Bone marrow (tissue), 2 donors: ENCODE measurements around the gene FGD6.
"Not testable (repeated sequence)": the region's sequence is repeated elsewhere in the genome, so short reads cannot be mapped to it uniquely, and the experiment has no call there.

ENCODE experiments used
- DNase-seq, 2 donors: peaks; one replicate each; lab custom pipeline; 2025; lab: John Stamatoyannopoulos, UW

The FGD6 gene

GRCh38 chr12:95178136-95178535 lies 39.1 kb downstream of the FGD6 start:
- DNase-seq: no peak

- no peak for DNase-seq
Measured at GRCh38 chr12:95177201-95177768, 40.0 kb downstream of the FGD6 start.

DNA sequence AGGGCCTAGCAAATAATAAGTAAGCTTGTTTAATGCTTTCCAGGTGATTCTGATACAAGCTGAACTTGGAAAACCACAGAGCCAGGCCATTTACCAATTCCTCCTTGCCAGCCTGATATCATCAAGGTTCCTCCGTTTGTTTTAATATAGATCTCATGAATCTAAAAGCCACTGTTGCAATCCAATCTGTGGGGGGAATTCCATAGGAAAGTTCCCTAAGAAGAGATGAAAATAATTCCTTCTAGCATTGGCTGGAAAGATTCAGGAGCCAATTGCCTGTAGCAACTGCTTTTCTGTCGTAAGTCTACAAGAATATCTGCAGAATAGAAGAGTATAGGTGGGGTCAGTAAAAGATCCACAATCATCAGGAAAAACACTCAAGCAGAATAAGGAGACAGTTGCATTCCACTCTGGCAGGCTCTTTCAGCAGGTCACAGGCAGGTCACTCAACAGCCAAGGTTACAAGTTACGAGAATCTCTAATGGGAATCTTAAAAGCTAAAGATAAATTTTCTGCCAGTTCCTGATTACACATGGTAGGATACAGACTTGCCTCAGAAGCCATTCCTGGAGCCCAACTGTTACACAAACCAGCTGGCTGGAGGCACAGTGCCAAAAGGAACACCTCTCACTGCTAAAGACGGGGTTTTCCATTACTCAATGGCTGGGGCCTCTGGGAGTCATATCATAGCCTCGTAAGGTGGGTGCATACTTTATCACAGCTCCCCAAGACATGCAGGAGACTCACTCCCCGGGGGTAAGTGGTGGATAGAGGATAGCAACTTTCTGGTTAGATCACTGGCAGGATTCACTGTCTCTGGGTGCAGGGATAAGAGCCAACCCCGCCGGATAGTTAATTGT lies 43.6 kb downstream of the FGD6 start:
- DNase-seq: no peak

- no peak for DNase-seq
Measured at GRCh38 chr12:95169368-95169767, 47.9 kb downstream of the FGD6 start.

GRCh38 chr12:95168746-95169145 lies 48.5 kb downstream of the FGD6 start:
- DNase-seq: no peak

DNA sequence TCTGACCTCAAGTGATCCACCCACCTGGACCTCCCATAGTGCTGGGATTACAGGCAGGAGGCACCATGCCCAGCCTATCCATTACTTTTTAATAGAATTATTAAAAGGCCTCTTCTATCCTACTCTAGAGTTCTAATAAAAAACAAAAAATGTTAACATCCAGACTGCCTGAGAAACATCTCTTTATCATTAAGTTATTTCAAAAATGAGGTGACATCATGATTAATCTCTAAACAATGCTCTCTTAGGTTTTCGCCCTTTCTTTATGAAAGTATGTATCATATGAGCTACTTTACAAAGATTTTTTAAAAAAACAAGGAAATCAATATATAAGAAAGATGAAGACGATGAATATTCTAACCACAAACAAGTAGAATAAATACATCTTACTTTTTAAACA lies 52.6 kb downstream of the FGD6 start:
- no peak for DNase-seq

DNA sequence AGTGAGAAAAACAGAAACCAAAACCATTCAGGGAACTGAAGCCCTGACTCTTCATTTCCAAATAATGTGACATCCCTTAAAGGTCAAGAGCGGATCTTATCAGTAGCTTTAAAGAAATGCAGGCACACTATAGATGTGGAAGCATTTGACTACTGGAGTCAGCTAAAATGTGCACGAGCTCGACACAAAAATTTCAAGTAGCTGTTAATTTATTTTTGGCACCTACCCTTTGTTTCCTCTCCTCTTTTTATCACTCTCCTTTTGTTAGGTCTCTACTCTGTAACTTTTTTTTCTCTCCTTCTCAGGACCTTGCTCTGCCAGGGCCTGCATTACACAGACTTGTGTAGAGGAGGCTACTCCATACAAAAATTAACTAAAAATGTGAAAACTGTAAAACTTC lies 58.3 kb downstream of the FGD6 start:
- no peak for DNase-seq

DNA sequence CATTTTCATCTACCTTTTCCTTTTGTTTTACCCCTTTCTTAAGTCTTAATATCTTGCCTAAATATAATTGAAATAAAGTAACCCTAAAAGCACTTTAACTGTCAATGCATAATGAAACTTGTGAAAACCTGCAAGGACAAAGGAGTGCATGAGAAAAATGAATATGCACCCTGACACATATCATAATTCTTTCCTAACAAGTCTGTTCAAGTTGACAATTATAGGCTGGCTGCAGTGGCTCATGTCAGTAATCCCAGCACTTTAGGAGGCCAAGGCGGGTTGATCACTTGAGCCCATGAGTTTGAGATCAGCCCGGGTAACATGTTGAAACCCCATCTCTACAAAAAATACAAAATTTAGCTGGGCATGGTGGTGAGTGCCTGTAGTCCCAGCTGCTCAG lies 65.4 kb downstream of the FGD6 start:
- DNase-seq: no peak

DNA sequence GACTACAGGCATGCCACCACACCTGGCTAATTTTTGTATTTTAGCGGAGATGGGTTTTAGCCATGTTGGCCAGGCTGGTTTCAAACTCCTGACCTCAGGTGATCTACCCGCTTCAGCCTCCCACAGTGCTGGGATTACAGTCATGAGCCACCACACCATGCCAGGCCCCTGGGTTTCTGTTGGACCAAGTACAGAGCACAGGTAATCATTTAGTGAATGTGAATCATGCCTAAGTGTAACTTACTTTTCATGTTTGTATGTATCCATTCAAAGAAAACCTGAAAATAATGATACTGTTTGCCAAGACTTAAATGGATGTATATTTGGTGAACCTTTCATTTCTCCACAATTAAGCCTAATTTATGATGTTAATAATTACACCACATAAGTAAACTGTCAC lies 65.9 kb downstream of the FGD6 start:
- no peak for DNase-seq

DNA sequence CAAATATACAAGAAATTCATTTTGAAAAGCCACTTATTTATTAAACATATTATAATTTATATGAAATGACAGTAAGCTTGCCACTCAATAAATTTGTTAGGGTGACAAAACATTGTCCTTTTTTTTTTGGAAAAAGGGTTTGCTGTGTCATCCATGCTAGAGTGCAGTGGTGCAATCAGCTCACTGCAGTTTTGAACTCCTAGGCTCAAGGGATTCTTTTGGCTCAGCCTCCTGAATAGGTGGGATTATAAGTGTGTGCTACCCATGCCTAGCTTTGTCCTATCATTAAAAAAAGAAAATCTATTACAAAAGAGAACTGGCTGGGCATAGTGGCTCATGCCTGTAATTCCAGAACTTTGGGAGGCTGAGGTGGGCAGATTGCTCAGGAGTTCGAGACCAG lies 66.8 kb downstream of the FGD6 start:
- DNase-seq: no peak

DNA sequence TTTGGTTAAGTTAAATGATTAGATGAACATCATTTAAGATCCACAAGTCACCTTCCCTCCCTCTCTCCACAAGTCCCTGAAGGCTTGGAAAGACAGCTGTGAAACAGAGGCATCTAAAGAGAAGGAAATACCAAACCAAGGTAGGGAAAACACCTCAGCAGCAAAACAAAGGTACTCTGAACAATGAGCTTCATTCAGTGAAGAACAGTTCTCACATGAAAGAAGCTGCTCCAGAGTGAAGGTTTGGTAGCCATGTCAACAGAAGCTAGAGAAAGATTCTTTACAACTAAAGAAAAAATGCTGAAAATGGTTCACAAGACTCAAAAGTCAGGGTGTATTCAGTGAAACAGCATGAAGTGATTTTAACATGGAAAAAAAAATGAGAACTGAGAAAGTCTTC lies 69.4 kb downstream of the FGD6 start:
- no peak for DNase-seq

- DNase-seq: no peak
Measured at GRCh38 chr12:95146769-95147168, 70.5 kb downstream of the FGD6 start.

DNA sequence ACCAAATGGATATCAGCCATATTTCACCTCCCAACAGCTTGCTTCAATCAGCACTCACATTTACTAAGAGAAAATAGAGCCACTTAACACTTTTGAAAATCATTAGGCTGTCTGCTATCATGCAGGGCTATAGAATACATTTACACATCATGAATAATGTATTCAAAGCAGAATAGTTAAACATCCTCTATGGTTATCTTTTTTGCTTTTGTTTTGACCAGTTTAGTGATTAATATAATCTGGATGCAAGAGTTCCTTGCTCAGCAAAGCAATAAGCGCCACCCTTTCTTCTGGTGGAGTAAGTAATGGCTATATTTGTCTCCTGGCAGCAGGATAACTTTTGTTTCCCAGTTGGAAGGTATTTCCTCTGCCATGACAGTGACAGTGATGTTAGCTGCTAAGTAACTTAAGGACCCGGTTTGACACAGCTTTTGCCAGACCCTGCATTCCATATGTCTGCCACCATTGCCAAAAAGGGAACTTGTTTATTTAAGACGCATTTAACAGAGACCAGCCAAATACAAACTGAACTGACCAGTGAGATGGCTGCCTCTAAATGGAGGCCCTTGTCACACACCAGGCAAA lies 73.6 kb downstream of the FGD6 start:
- DNase-seq: no peak

- DNase-seq: no peak
Measured at GRCh38 chr12:95142431-95143151, 74.7 kb downstream of the FGD6 start.

DNA sequence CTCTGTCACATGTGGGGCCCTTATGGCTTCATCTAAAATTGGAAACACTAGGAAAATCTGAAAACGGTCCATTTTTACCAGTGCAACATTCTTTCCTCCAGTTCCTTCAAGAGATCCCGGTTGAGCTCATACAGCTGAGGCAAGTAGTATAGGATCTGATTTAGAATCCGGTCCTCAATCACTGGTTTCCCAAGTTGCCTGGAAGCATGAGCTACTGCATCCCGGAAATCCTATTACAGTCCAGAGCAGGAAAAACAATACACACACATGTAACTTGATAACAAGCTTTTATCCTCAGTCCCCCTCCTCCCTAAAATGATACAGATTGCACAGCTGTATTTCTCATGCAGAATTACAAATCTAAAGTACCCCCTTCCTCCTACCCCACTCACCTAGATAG lies 76.0 kb downstream of the FGD6 start:
- no peak for DNase-seq

GRCh38 chr12:95138031-95138430 lies 79.2 kb downstream of the FGD6 start:
- DNase-seq: not testable (repeated sequence)

DNA sequence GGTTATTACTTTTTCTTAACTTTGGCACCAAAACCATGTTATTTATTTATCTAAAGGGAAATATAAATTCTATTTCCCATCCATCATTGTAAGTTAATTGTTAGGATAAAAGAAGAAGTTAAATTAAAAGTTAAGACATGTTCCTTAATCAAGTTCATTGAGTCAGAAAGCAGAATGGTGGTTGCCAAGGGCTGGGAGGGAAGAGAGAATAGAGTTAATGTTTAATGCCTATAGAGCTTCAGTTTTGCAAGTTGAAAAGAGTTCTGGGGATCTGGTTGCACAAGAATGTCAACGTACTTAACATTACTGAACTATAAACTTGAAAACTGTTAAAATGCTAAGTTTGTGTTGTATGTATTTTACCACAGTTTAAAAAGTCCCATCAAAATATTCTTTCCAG lies 80.7 kb downstream of the FGD6 start:
- no peak for DNase-seq

DNA sequence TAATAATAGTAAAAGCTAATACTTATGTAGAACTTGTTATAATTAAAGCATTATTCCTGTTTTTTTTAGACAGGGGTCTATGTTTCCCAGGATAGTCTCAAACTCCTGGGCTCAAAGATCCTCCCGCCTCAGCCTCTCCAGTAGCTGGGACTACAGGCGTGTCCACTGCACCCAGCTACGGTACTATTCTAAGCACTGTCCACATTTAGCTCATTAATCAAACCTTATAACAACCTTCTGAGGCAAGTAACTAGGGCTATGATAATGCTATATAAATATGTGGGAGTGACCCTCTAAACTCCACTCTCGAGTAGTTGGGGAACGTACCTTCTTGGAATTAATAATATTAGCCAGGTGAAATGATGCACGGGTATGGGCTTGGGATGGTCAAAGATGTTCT lies 83.2 kb downstream of the FGD6 start:
- no peak for DNase-seq

- no peak for DNase-seq
Measured at GRCh38 chr12:95131589-95132340, 85.5 kb downstream of the FGD6 start.

GRCh38 chr12:95130096-95130495 lies 87.2 kb downstream of the FGD6 start:
- DNase-seq: no peak

DNA sequence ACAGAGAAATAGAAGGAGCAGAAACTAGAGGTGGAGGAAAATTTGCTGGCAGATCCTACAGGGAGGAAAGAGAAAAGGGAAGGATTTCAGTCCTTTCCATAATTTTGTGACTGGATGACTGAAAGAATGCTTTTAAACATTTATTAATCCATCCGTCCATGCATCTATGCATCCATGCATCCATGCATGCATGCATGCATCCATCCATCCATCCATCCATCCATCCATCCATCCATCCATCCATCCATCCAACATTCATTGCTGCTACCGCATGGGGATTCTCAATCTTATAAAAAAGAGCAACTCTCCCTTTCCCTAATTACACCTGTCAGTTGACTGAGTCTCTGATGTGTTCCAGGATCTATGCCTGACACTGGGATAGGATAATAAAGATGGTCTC lies 88.2 kb downstream of the FGD6 start:
- DNase-seq: no peak

DNA sequence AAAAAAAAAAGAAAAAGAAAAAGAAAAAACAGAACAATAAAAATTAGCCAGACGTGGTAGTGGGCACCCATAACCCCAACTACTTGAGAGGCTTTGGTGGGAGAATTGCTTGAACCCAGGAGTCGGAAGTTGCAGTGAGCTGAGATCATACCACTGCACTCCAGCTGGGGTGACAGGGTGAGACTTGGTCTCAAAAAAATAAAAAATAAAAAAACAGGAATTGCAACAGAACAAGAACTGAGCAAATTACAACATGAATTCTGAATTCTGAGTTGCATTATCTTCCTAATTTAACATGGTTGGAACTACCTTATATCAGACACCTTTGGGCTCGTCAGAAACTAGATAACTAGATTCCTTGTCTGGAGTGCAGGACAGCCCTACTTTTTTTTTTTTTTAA lies 90.5 kb downstream of the FGD6 start:
- DNase-seq: no peak
